ENCODE results near the gene PRDM16.

PRDM16 gene

GRCh38 chr1:3250624-3251023 is 181.6 kb downstream of the PRDM16 start:
- DNase-seq = no peak

- DNase-seq = no peak
These were observed 182.2 kb downstream of the PRDM16 start for GRCh38 chr1:3251099-3251806.

GRCh38 chr1:3251807-3252428 is 182.9 kb downstream of the PRDM16 start:
- no peak for DNase-seq

DNA sequence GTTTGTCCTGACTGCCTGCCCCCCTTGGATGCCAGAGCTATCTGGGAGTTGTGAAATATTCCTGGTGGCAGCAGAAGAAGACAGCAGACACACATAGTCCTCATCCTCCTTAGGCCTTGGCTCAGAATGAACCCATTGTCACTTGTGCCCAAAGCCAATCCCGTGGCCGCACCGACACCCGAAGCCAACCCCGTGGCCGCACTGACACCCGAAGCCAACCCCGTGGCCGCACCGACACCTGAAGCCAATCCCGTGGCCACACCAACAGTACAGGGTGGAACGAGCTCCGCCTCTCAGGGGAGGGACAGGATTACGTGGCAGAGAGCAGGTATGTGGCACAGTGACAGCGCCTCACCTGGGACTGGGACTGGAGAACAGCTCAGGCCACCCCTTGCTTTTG is 186.7 kb downstream of the PRDM16 start:
- DNase-seq = no peak

DNA sequence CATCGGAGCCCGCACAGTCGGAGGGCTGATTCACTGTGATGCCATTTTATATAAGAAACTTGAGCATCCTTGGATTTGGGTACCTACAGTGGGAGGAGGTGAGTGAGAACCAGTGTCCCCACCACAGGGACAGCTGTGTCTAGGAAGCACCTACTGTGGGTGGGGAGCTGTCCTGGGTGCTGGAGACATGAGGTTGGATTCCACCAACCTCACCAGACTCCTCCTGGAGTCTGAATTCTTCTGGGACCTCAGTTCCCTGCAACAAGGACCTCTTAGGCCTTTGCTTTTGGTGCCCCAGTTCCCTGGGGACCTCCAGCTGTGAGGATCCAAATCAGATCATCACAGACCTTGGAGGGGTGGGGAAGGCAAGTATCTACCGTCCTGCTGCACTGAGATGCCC is 188.8 kb downstream of the PRDM16 start:
- no peak for DNase-seq

GRCh38 chr1:3258386-3259003 is 189.5 kb downstream of the PRDM16 start:
- DNase-seq = no peak

- no peak for DNase-seq
These were observed 190.0 kb downstream of the PRDM16 start for GRCh38 chr1:3259020-3259419.

- no peak for DNase-seq
These were observed 192.3 kb downstream of the PRDM16 start for GRCh38 chr1:3261007-3261968.

GRCh38 chr1:3261969-3262579 is 193.1 kb downstream of the PRDM16 start:
- no peak for DNase-seq

GRCh38 chr1:3262681-3263286 is 193.8 kb downstream of the PRDM16 start:
- DNase-seq = no peak

DNA sequence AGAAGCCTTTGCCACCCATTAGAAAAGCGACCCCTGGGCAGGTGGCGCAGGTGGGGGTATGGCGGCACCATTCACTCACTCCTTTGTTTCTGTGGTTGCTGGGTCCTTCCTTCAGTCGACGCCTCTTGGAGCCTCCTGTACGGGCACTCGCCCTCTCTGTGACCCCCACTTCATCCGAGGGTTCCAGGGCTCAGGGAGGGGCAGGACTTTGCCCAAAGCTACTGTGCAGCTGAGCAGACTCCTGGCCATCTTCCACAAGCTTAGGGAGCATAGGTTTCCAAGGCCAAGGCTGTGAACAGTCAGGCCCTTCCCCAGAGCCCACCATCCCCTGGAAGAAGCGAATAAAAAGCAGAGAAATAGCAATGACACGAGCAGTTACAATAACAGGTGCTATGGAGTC is 194.8 kb downstream of the PRDM16 start:
- no peak for DNase-seq

DNA sequence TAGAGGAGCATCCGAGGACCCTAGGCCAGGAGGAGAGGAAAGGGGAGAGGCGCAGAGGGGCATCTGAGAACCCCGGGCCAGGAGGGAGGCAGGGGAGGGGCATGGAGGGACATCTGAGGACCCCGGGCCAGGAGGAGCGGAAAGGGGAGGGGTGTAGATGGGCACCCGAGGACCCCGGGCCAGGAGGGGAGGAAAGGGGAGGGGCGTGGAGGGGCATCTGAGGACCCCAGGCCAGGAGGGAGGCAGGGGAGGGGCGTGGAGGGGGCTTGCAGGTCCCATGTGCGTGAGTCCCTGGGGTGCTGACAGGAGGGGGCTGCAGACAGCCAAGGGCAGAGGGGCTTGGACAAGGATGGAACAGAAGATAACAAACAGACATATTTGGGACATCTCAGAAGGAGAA is 195.5 kb downstream of the PRDM16 start:
- no peak for DNase-seq

DNA sequence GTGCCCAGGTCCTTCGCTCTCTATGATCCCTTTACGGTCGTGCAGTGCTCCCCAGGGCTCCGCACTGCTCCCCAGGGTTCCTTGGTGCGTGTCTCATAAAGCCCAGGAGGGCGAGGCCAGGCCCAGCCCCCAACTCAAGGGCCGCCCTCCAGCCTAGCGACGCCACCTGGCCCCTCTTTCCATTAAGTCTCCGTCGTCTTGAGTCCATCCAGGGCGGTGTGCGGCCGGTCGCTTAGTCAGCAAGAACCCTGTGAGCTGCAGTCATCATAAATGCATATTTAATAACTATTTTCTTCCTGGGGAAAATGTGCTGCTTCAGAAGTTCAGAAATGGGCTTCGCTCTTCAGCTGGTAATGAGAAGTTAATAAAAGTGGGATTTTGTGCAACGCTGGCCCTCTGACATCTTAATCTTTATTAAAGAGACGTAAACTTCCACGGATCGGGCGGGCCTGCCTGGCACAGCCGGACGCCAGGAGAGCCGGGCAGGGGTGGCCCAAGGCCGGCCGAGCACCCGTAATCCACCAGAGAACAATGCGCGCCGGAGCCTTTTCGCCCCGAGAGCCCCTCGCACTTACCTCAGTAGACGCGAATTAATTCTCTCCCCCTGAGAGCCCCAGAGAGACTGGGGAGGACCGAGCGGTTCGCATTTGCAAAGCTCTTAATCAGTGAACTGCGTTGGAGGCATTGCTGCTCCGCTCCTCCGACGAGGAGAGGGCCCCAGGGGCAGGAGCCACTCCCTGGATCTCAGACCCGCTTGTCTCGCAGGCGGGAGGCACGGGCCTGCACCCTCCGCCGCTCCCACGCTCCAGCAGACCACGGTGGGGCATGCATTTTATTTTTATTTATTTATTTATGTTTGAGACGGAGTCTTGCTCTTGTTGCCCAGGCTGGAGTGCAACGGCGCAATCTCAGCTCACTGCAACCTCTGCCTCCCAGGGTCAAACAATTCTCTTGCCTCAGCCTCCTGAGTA is 197.1 kb downstream of the PRDM16 start:
- DNase-seq = no peak

DNA sequence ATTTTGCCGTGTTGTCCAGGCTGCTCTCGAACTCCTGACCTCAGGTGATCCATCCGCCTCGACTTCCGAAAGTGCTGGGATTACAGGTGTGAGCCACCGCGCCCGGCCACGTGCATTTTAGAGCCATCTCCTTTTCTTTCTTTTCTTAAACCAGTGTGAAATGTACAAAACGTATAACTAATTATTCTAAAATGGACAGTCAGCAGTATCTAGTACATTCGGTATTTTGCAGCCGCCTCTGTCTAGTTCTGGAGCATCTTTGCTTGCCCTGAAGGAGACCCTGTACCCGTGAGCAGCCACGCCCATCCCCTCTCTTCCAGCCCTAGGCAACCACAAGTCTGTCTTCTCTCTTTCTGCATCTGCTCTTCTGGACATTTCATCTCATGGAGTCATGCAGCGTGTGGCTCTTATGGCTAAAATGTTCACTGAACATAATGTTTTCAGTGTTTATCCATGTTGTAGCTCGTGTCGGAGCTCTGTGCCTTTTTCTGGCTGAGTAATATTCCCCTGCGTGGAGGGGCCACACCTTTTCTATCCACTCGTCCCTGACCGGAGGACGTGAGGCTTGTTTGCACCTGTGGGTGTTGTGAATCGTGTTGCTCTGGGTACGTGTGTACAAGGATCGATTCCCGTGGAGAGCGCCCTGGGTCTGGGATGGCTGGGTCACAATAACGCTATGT is 198.0 kb downstream of the PRDM16 start:
- DNase-seq = no peak

- DNase-seq = no peak
These were observed 198.7 kb downstream of the PRDM16 start for GRCh38 chr1:3267550-3268270.

DNA sequence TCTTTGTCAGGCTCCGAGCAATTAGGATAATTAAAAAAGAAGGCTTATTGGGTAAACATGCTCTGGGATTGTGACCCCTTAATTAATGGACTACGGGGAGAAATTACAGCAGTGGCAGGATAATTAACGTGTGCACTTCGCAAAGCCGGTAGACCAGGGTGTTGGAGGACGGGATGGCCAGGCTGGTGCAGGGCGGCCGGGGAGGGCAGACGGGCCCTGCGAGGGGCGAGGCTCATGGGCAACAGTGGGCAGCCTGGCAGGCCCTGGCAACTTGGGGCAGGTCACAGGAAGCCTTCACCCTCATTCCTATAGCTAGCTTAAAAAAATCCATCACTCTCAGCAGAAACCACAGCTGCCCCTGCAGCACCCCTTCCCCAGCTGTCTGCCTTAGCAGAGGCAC is 199.3 kb downstream of the PRDM16 start:
- DNase-seq = no peak

DNA sequence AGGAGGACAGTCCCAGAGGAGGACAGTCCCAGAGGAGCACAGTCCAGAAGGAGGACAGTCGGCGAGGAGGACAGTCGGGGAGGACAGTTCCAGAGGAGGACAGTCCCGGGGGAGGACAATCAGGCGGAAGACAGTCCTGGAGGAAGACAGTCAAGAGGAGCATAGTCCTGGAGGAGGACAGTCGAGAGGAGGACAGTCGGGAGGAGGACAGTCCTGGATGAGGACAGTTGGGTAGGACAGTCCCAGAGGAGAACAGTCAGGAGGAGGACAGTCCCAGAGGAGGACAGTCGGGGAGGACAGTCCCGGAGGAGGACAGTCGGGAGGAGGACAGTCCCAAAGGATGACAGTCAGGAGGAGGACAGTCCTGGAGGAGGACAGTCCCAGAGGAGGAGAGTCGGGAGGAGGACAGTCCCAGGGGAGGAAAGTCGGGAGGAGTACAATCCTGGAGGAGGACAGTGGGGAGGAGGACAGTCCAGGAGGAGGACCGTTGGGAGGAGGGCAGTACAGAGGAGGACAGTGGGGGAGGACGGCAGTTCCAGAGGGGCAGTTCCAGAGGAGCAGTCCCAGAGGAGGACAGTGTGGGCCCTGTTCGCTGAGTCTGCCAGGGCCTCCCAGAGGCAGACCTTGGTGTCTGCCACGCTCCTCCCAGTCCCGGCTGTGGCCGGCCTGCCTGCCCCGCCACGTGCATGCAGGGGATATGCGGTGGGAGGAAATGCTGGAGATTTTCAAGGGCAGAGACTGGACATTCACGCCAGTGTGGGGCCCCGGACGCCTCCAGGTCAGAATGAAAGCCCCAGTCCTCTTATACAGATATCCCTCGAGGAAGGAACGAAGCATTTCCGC is 201.6 kb downstream of the PRDM16 start:
- DNase-seq = no peak

GRCh38 chr1:3271866-3272265 is 202.9 kb downstream of the PRDM16 start:
- no peak for DNase-seq
